WI38 (cell line): ENCODE measurements around the gene EXD2.

ENCODE experiments used
- H3K4me3 ChIP-seq: 2 replicates; pipeline ENCODE4 v1.5.1; 2011; ENCODE audit warnings: low read depth, mild to moderate bottlenecking, control low read depth, low read length
- TF ChIP-seq, protein P1 (sequence below): IDR thresholded peaks from 2 replicates; pipeline ENCODE4 v1.5.1; 2012; ENCODE audit warnings: low read depth, mild to moderate bottlenecking, control low read depth, low read length

EXD2 gene

GRCh38 chr14:69262516-69262915 is 71.2 kb downstream of the EXD2 start:
- no peak overlapping the region for H3K4me3 ChIP-seq
- TF ChIP-seq, protein P1, sequence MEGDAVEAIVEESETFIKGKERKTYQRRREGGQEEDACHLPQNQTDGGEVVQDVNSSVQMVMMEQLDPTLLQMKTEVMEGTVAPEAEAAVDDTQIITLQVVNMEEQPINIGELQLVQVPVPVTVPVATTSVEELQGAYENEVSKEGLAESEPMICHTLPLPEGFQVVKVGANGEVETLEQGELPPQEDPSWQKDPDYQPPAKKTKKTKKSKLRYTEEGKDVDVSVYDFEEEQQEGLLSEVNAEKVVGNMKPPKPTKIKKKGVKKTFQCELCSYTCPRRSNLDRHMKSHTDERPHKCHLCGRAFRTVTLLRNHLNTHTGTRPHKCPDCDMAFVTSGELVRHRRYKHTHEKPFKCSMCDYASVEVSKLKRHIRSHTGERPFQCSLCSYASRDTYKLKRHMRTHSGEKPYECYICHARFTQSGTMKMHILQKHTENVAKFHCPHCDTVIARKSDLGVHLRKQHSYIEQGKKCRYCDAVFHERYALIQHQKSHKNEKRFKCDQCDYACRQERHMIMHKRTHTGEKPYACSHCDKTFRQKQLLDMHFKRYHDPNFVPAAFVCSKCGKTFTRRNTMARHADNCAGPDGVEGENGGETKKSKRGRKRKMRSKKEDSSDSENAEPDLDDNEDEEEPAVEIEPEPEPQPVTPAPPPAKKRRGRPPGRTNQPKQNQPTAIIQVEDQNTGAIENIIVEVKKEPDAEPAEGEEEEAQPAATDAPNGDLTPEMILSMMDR = no peak

- H3K4me3 ChIP-seq = no peak overlapping the region
- TF ChIP-seq, protein P1 = no peak
Observed at GRCh38 chr14:69263364-69263763, 72.1 kb downstream of the EXD2 start.

DNA sequence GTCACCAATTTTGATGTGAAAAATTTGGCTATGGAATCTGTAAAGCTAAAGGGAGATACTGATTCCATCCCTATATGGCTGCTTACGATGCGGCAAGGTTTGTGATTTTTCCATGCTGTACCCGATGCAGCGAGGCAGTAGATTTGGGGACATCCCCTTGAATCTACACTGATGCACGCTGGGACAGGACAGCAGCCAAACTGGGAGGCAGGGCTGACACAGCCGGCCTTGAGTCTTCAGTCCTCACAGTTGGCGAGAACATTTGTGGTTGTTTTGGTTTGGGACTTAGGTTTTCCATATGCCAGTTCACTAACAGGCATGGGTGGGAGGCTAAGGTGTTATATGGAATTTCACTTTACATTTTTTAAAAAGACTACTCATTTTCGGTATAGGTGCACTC is 72.5 kb downstream of the EXD2 start:
- H3K4me3 ChIP-seq = no peak overlapping the region
- TF ChIP-seq, protein P1 = no peak

- TF ChIP-seq, protein P1 = no peak
- no peak overlapping the region for H3K4me3 ChIP-seq
Observed at GRCh38 chr14:69266572-69267345, 75.5 kb downstream of the EXD2 start.

GRCh38 chr14:69267492-69267891 is 76.2 kb downstream of the EXD2 start:
- TF ChIP-seq, protein P1 = no peak
- H3K4me3 ChIP-seq = no peak overlapping the region

DNA sequence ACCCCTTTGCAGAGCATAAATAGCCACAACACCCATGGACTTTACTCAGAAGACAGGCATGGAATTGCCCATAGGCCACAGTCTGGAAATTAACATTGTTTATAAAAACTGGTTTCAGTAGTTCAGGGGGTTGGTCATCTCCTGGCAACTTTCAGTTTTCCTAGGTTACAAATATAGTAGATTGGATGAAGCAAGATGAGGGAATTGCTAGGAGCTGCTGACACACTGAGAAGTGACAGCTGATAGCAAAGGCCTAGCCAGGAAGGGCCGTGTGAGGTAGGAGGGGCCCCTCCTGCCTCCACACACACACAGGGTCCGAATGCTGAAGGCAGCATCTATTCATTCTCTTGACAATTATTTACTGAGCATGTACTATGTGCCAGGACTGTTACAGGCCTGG is 76.9 kb downstream of the EXD2 start:
- no peak overlapping the region for H3K4me3 ChIP-seq

DNA sequence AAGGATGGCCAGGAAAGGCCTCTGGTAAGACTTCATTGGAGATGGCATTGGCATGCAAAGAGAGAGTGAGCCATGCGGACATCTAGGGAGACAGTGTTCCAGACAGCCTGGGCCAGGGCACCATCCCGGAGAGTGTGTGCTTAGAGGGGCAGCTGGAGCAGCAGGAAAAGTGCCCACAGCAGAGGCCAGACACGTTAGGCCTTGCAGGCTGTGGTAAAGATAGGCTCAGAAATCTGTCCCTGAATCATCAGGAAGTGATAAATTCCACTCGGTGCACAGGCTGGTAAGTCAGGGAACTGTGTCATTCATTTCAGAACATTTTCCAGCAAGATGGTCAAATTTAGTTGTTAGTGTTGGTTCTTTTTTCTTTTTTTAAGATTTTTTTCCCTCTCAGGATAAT is 77.5 kb downstream of the EXD2 start:
- TF ChIP-seq, protein P1 = no peak
- H3K4me3 ChIP-seq = no peak overlapping the region

More for the DNA sequence above, 76.9 kb downstream of the EXD2 start:
- TF ChIP-seq, protein P1 = no peak
